ENCODE data around the gene FOXN3. TPM values are rescaled to one million over a fixed set of nuclear protein-coding genes. Genes with fewer than 3 reads are reported as not detected.

FOXN3 gene
- total RNA-seq, 4 donors from 2014 or later: 129 to 213 (median 163) TPM

DNA sequence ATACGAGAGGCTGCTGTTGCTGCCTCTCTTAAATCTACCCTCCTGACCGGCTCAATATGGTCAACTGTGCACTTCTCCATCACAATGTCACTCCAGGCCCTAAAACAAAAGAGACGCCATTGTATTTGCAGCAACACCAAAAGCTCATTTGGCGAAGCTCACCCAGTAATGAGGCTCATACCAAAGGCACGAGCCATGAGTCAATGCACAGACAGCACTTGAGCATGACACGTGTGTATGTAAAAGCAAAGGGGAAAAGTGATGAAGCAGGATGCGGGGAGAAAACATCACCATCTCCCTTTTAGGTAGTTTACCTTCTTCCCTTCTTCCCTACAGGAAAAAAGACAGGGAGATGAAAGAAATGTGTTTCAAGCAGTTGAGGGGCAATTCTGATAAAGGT, 150.3 kb downstream of the FOXN3 start:
- no peaks in the 10 kb centered on the region for H3K27me3 ChIP-seq
- no peak for DNase-seq
- no peak for TF ChIP-seq POLR2A (IDR thresholded peaks at IDR 0.05)
- TF ChIP-seq, protein P1, sequence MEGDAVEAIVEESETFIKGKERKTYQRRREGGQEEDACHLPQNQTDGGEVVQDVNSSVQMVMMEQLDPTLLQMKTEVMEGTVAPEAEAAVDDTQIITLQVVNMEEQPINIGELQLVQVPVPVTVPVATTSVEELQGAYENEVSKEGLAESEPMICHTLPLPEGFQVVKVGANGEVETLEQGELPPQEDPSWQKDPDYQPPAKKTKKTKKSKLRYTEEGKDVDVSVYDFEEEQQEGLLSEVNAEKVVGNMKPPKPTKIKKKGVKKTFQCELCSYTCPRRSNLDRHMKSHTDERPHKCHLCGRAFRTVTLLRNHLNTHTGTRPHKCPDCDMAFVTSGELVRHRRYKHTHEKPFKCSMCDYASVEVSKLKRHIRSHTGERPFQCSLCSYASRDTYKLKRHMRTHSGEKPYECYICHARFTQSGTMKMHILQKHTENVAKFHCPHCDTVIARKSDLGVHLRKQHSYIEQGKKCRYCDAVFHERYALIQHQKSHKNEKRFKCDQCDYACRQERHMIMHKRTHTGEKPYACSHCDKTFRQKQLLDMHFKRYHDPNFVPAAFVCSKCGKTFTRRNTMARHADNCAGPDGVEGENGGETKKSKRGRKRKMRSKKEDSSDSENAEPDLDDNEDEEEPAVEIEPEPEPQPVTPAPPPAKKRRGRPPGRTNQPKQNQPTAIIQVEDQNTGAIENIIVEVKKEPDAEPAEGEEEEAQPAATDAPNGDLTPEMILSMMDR (IDR thresholded peaks at IDR 0.05): no peak
- H3K4me1 ChIP-seq: peaks cover 0 to 11% (median 0%) of the 10 kb centered on the region in 4 donors
- no peaks in the 10 kb centered on the region for H3K36me3 ChIP-seq
- H3K9me3 ChIP-seq: no peaks in the 10 kb centered on the region
- no peak overlapping the region for H3K27ac ChIP-seq
- no peak overlapping the region for H3K4me3 ChIP-seq

DNA sequence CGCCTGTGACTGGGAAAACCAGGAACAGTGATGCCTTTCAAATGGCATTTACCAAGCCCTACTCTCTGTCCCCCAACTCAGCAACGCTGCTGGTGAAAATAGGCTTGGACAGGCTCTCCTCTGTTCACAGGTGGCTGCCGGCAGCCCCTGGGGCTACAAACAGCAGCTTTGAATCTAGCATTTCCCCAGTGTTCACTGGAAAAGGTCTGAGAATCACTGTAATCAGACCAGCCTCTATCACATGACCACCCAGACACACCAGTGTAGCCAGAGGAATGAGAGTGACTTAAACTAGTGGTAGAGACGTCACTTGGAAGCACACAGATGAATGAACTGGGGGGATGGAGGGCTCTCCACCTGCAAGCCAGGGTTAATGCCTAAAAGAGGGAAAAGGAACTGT, 151.8 kb downstream of the FOXN3 start:
- Histone ChIP-seq H3K27ac (no peak overlapping the region), H3K36me3 (no peaks in the 10 kb centered on the region), H3K4me1 (peaks cover 0 to 4% (median 0%) of the 10 kb centered on the region in 4 donors), H3K4me3 (no peak overlapping the region), H3K27me3 (no peaks in the 10 kb centered on the region), H3K9me3 (no peaks in the 10 kb centered on the region)
- no peak for DNase-seq
- TF ChIP-seq POLR2A (IDR thresholded peaks at IDR 0.05): no peak
- TF ChIP-seq, protein P1 (IDR thresholded peaks at IDR 0.05): no peak

DNA sequence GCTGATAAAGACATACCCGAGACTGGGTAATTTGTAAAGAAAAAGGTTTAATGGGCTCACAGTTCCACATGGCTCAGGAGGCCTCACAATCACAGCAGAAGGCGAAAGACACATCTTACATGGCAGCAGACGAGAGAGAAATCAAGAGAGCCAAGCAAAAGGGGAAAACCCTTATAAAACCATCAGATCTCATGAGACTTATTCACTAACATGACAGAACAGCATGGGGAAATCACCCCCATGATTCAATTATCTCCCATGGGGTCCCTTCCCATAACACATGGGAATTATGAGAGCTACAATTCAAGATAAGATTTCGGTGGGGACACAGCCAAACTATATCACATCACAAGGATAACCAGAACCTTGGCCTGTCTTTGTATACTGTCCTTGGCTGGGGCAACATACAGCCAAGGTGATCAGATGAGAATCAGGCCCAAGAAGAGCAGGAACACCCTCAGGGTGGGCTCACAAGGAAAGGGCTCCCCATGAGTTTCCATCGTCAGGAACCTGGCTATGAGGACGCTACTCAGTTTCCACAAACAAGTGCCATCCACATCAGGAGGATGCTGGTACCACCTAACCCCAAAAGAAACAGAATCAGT, 152.7 kb downstream of the FOXN3 start:
- Histone ChIP-seq H3K9me3 (no peaks in the 10 kb centered on the region), H3K27me3 (no peaks in the 10 kb centered on the region), H3K4me1 (peaks cover 0 to 4% (median 0%) of the 10 kb centered on the region in 4 donors), H3K36me3 (no peaks in the 10 kb centered on the region), H3K4me3 (no peak overlapping the region), H3K27ac (no peak overlapping the region)
- TF ChIP-seq POLR2A (IDR thresholded peaks at IDR 0.05): no peak
- TF ChIP-seq, protein P1 (IDR thresholded peaks at IDR 0.05): no peak
- no peak for DNase-seq

DNA sequence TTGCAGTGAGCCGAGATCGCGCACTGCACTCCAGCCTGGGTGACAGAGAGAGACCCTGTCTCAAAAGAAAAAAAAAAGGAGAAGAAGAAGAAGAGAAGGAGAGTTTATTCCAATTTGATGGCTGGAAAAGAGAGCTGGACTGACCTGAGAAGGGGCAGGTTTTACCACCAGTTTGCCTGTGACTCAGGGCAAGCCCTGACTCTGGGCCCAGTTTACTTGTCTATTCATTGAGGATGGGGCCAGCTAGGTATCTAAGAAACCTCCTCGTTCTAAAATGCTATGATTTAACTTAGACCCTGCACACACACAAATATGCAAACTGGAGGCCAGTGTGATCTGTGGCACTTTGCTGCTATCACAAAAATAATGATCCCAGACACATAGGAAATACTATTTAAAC, 155.0 kb downstream of the FOXN3 start:
- Histone ChIP-seq H3K36me3 (peaks cover 0 to 3% (median 0%) of the 10 kb centered on the region in 3 donors), H3K9me3 (no peaks in the 10 kb centered on the region), H3K4me3 (no peak overlapping the region), H3K27me3 (no peaks in the 10 kb centered on the region), H3K4me1 (no peaks in the 10 kb centered on the region), H3K27ac (no peak overlapping the region)
- TF ChIP-seq, protein P1 (IDR thresholded peaks at IDR 0.05): no peak
- no peak for TF ChIP-seq POLR2A (IDR thresholded peaks at IDR 0.05)
- no peak for DNase-seq

DNA sequence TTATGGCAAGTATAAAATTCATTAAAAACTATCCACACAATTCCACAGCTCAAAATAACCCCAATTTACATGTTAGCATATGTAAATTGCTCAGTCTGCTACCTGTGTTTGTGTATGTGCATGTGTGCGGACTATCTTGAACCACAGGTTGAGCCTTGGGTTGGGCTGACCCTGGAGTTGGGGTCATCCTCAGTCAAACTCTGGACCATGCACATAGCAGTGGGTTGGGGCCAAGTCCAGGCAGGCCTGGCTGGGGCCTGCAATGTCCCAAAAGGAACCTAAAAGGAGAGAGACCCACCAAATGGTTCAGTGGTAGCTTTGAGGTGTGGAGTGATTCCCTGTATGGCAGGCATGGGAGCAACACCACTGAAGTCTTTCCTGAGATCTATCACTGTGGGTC, 156.1 kb downstream of the FOXN3 start:
- no peaks in the 10 kb centered on the region for H3K4me1 ChIP-seq
- H3K9me3 ChIP-seq: no peaks in the 10 kb centered on the region
- no peak overlapping the region for H3K4me3 ChIP-seq
- no peak for DNase-seq
- peaks cover 0 to 3% (median 0%) of the 10 kb centered on the region in 3 donors for H3K36me3 ChIP-seq
- TF ChIP-seq, protein P1 (IDR thresholded peaks at IDR 0.05): no peak
- TF ChIP-seq POLR2A (IDR thresholded peaks at IDR 0.05): no peak
- H3K27ac ChIP-seq: no peak overlapping the region
- no peaks in the 10 kb centered on the region for H3K27me3 ChIP-seq
